Liver (tissue), 9 donors: ENCODE results near the gene POMC. TPM values are rescaled to one million over a fixed set of nuclear protein-coding genes. Genes with fewer than 3 reads are reported as not detected.

Source experiments
- DNase-seq: peaks from one replicate; pipeline ENCODE4 v3.0.0-alpha.2; 2017; ENCODE audit warnings: low spot score
- H3K27ac ChIP-seq, 2 donors: one replicate each; pipeline ENCODE4 v1.7.0; 2013; ENCODE audit warnings: inconsistent platforms in 2 of 2, low read length in 2 of 2, control low read depth in 1 of 2, low read depth in 1 of 2, mild to moderate bottlenecking in 1 of 2
- H3K27me3 ChIP-seq, 4 donors: one replicate each; pipeline versions ENCODE4 v1.6.1 to v1.7.0; 2013; ENCODE audit warnings: low read length in 3 of 4, inconsistent platforms in 1 of 4, mild to moderate bottlenecking in 1 of 4, moderate library complexity in 1 of 4; ENCODE audit not compliant: control insufficient read depth in 4 of 4, insufficient read depth in 4 of 4
- H3K36me3 ChIP-seq, 4 donors: one replicate each; pipeline versions ENCODE4 v1.6.1 to v1.7.0; 2013; ENCODE audit warnings: low read length in 3 of 4, mild to moderate bottlenecking in 3 of 4, low read depth in 1 of 4, moderate library complexity in 1 of 4; ENCODE audit not compliant: control insufficient read depth in 4 of 4, insufficient read depth in 3 of 4
- H3K4me1 ChIP-seq, 4 donors: one replicate each; pipeline versions ENCODE4 v1.6.1 to v1.7.0; 2013; ENCODE audit warnings: low read length in 3 of 4, mild to moderate bottlenecking in 3 of 4, moderate library complexity in 1 of 4; ENCODE audit not compliant: control insufficient read depth in 4 of 4, insufficient read depth in 4 of 4
- H3K4me3 ChIP-seq, 3 donors: one replicate each; pipeline versions ENCODE4 v1.6.1 to v1.7.0; 2013; ENCODE audit warnings: low read length in 3 of 3, control low read depth in 1 of 3, low read depth in 1 of 3, mild to moderate bottlenecking in 1 of 3
- H3K9ac ChIP-seq, 2 donors: one replicate each; pipeline ENCODE4 v1.7.0; 2013; ENCODE audit warnings: low read length in 2 of 2, mild to moderate bottlenecking in 2 of 2, moderate library complexity in 2 of 2, control low read depth in 1 of 2, low read depth in 1 of 2
- H3K9me3 ChIP-seq, 4 donors: one replicate each; pipeline versions ENCODE4 v1.6.1 to v1.7.0; 2013; ENCODE audit warnings: low read length in 3 of 4; ENCODE audit not compliant: control insufficient read depth in 4 of 4
- EGR1 ChIP-seq, 2 donors: IDR thresholded peaks; 2 replicates each; pipeline ENCODE4 v1.6.1; 2016 to 2018; ENCODE audit warnings: antibody characterized with exemption in 2 of 2, low read depth in 2 of 2
- FOXA1 ChIP-seq: IDR thresholded peaks from 2 replicates; pipeline ENCODE4 v1.6.1; 2016; ENCODE audit warnings: antibody characterized with exemption
- FOXA2 ChIP-seq: IDR thresholded peaks from 2 replicates; pipeline ENCODE4 v1.6.1; 2016; ENCODE audit warnings: antibody characterized with exemption
- GABPA ChIP-seq, 2 donors: IDR thresholded peaks in 1 of 2; conservative IDR thresholded peaks in 1 of 2; 2 replicates each; pipeline ENCODE4 v1.6.1; 2016; ENCODE audit warnings: antibody characterized with exemption in 2 of 2, mild to moderate bottlenecking in 1 of 2, moderate library complexity in 1 of 2
- HNF4A ChIP-seq, 2 donors: conservative IDR thresholded peaks; 2 replicates each; pipeline ENCODE4 v1.6.1; 2016; ENCODE audit warnings: antibody characterized with exemption in 2 of 2, mild to moderate bottlenecking in 2 of 2
- HNF4G ChIP-seq: IDR thresholded peaks from 2 replicates; pipeline ENCODE4 v1.6.1; 2016; ENCODE audit warnings: antibody characterized with exemption
- JUND ChIP-seq, 2 donors: IDR thresholded peaks; 2 replicates each; pipeline ENCODE4 v1.6.1; 2016; ENCODE audit warnings: antibody characterized with exemption in 2 of 2
- NR2F2 ChIP-seq: IDR thresholded peaks from 2 replicates; pipeline ENCODE4 v1.6.1; 2016; ENCODE audit warnings: antibody characterized with exemption
- RAD21 ChIP-seq, 2 donors: IDR thresholded peaks; 2 replicates each; pipeline ENCODE4 v1.6.1; 2016; ENCODE audit warnings: antibody characterized with exemption in 2 of 2, mild to moderate bottlenecking in 2 of 2
- RXRA ChIP-seq, 2 donors: IDR thresholded peaks; 2 replicates each; pipeline ENCODE4 v1.6.1; 2017 to 2018; ENCODE audit warnings: antibody characterized with exemption in 2 of 2, mild to moderate bottlenecking in 1 of 2
- SP1 ChIP-seq: IDR thresholded peaks from 2 replicates; pipeline ENCODE4 v1.6.1; 2018; ENCODE audit warnings: antibody characterized with exemption, mild to moderate bottlenecking
- TAF1 ChIP-seq: conservative IDR thresholded peaks from 2 replicates; pipeline ENCODE4 v1.6.1; 2016; ENCODE audit warnings: antibody characterized with exemption, mild to moderate bottlenecking
- YY1 ChIP-seq: IDR thresholded peaks from 2 replicates; pipeline ENCODE4 v1.6.1; 2016; ENCODE audit warnings: antibody characterized with exemption, mild to moderate bottlenecking
- ZBTB33 ChIP-seq: IDR thresholded peaks from 2 replicates; pipeline ENCODE4 v1.6.1; 2016; ENCODE audit warnings: antibody characterized with exemption
- WGBS: extraction: QIAGEN DNeasy Blood & Tissue Kit; methylation state at CpG from one replicate; pipeline ENCODE4 v1.1.7; 2013; 5-methylcytosine and 5-hydroxymethylcytosine counted together
- polyA plus RNA-seq, 2 donors: library from polyadenylated mRNA; stranded (reverse) in 1 of 2; unstranded in 1 of 2; fragments of 200-250 nt in 1 of 2; fragments of >200 nt in 1 of 2; fragmentation: Nextera tagmentation in 1 of 2; extraction: Ambion mirVana in 1 of 2; gene quantifications; one replicate each; pipeline versions ENCODE4 v1.2.1 to v1.2.3, GENCODE V29; 2013 to 2015
- total RNA-seq, 2 donors: library from RNA; depleted of rRNA; stranded (reverse); fragments of >200 nt; gene quantifications; one replicate each; pipeline ENCODE4 v1.2.3, GENCODE V29; 2014
- TF ChIP-seq, protein P1 (sequence below): IDR thresholded peaks from 2 replicates; pipeline ENCODE4 v1.6.1; 2016; ENCODE audit warnings: antibody characterized with exemption
- TF ChIP-seq, protein P2 (sequence below): IDR thresholded peaks from 2 replicates; pipeline ENCODE4 v1.6.1; 2016; ENCODE audit warnings: antibody characterized with exemption, mild to moderate bottlenecking
- TF ChIP-seq, protein P3 (sequence below): fragments of 150-350 bp; IDR thresholded peaks from 2 replicates; pipeline ENCODE4 v1.5.1; 2017; ENCODE audit warnings: improper control_type of control experiment, low read depth, low read length; ENCODE audit not compliant: missing input control
- TF ChIP-seq, protein P4 (sequence below): IDR thresholded peaks from 2 replicates; pipeline ENCODE4 v1.6.1; 2016; ENCODE audit warnings: antibody characterized with exemption
- donor health status: healthy.
- donor health status: healthy.
- donor health status: healthy.
- donor health status: healthy.
- donor health status: healthy.

Gene POMC
- total and polyA plus RNA-seq, 4 donors, result 0.67 to 7.8 (median 0.93) TPM

- 89% methylated on average over 5 of the region's 5 CpGs for WGBS
- H3K9me3 ChIP-seq, result no peaks in the 10 kb centered on the region
- no peaks in the 10 kb centered on the region for H3K27me3 ChIP-seq
- H3K4me3 ChIP-seq, result no peak overlapping the region
- H3K36me3 ChIP-seq, result no peaks in the 10 kb centered on the region
- no peak overlapping the region for H3K27ac ChIP-seq
- DNase-seq, result no peak
- no peak overlapping the region for H3K9ac ChIP-seq
- TF ChIP-seq NR2F2 (no peak), HNF4G (no peak), TAF1 (no peak), FOXA2 (no peak), RXRA (IDR thresholded peaks at IDR 0.05) (no peak), ZBTB33 (no peak), JUND (IDR thresholded peaks at IDR 0.05) (no peak), SP1 (no peak), YY1 (no peak), EGR1 (IDR thresholded peaks at IDR 0.05; ENCODE audit: low read depth in 2 of 2) (no peak), RAD21 (IDR thresholded peaks at IDR 0.05) (no peak), FOXA1 (no peak), GABPA (IDR thresholded peaks at IDR 0.05 in 1 of 2, conservative IDR thresholded peaks at IDR 0.05 in 1 of 2) (no peak), HNF4A (conservative IDR thresholded peaks at IDR 0.05) (no peak)
- TF ChIP-seq, protein P1, sequence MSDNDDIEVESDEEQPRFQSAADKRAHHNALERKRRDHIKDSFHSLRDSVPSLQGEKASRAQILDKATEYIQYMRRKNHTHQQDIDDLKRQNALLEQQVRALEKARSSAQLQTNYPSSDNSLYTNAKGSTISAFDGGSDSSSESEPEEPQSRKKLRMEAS, result no peak
- TF ChIP-seq, protein P2, sequence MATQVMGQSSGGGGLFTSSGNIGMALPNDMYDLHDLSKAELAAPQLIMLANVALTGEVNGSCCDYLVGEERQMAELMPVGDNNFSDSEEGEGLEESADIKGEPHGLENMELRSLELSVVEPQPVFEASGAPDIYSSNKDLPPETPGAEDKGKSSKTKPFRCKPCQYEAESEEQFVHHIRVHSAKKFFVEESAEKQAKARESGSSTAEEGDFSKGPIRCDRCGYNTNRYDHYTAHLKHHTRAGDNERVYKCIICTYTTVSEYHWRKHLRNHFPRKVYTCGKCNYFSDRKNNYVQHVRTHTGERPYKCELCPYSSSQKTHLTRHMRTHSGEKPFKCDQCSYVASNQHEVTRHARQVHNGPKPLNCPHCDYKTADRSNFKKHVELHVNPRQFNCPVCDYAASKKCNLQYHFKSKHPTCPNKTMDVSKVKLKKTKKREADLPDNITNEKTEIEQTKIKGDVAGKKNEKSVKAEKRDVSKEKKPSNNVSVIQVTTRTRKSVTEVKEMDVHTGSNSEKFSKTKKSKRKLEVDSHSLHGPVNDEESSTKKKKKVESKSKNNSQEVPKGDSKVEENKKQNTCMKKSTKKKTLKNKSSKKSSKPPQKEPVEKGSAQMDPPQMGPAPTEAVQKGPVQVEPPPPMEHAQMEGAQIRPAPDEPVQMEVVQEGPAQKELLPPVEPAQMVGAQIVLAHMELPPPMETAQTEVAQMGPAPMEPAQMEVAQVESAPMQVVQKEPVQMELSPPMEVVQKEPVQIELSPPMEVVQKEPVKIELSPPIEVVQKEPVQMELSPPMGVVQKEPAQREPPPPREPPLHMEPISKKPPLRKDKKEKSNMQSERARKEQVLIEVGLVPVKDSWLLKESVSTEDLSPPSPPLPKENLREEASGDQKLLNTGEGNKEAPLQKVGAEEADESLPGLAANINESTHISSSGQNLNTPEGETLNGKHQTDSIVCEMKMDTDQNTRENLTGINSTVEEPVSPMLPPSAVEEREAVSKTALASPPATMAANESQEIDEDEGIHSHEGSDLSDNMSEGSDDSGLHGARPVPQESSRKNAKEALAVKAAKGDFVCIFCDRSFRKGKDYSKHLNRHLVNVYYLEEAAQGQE, result no peak
- TF ChIP-seq, protein P3, sequence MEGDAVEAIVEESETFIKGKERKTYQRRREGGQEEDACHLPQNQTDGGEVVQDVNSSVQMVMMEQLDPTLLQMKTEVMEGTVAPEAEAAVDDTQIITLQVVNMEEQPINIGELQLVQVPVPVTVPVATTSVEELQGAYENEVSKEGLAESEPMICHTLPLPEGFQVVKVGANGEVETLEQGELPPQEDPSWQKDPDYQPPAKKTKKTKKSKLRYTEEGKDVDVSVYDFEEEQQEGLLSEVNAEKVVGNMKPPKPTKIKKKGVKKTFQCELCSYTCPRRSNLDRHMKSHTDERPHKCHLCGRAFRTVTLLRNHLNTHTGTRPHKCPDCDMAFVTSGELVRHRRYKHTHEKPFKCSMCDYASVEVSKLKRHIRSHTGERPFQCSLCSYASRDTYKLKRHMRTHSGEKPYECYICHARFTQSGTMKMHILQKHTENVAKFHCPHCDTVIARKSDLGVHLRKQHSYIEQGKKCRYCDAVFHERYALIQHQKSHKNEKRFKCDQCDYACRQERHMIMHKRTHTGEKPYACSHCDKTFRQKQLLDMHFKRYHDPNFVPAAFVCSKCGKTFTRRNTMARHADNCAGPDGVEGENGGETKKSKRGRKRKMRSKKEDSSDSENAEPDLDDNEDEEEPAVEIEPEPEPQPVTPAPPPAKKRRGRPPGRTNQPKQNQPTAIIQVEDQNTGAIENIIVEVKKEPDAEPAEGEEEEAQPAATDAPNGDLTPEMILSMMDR, result no peak
- TF ChIP-seq, protein P4, sequence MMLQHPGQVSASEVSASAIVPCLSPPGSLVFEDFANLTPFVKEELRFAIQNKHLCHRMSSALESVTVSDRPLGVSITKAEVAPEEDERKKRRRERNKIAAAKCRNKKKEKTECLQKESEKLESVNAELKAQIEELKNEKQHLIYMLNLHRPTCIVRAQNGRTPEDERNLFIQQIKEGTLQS, result no peak
- H3K4me1 ChIP-seq, result no peaks in the 10 kb centered on the region
Observed at GRCh38 chr2:25123682-25124081, 44.7 kb downstream of the POMC start.
